Liver (tissue), 3 donors: ENCODE results near the gene ERVFRD-1.

Experiments used
- CTCF ChIP-seq: fragments of 150-350 bp; IDR thresholded peaks from 2 replicates; pipeline ENCODE4 v1.5.1; 2017; ENCODE audit warnings: improper control_type of control experiment, low read depth, low read length; ENCODE audit not compliant: missing input control
- GABPA ChIP-seq, 2 donors: IDR thresholded peaks in 1 of 2; conservative IDR thresholded peaks in 1 of 2; 2 replicates each; pipeline ENCODE4 v1.6.1; 2016; ENCODE audit warnings: antibody characterized with exemption in 2 of 2, mild to moderate bottlenecking in 1 of 2, moderate library complexity in 1 of 2
- HNF4G ChIP-seq: IDR thresholded peaks from 2 replicates; pipeline ENCODE4 v1.6.1; 2016; ENCODE audit warnings: antibody characterized with exemption
- donor health status: healthy.
- donor health status: healthy.

GRCh38 chr6:11142296-11143027, 30.9 kb upstream of the ERVFRD-1 start:
- TF ChIP-seq GABPA (IDR thresholded peaks at IDR 0.05 in 1 of 2, conservative IDR thresholded peaks at IDR 0.05 in 1 of 2) (no peak), CTCF (no peak), HNF4G (no peak)
